Endothelial cell of umbilical vein (primary cell): ENCODE measurements around the gene TTC3. TPM values are rescaled to one million over a fixed set of nuclear protein-coding genes. Genes with fewer than 3 reads are reported as not detected.
"Not testable (repeated sequence)": the region's sequence is repeated elsewhere in the genome, so short reads cannot be mapped to it uniquely, and the experiment has no call there.

ENCODE experiments used
- BruUV-seq: library from RNA; stranded (reverse); fragments of 400-500 nt; replicated peaks from 2 replicates; lab custom pipeline; 2021; lab: Mats Ljungman, UMichigan
- CTCF ChIA-PET: fragments of 300-600, 350-600 bp; sonication (Branson Sonifier 250); formaldehyde crosslinking; loops from one replicate; lab custom pipeline; 2021; ENCODE audit warnings: antibody characterized with exemption, inconsistent platforms; lab: Charles Lee
- POLR2A ChIA-PET: fragments of 300-600, 350-600 bp; sonication (Branson Sonifier 250); formaldehyde crosslinking; loops from one replicate; lab custom pipeline; 2021; ENCODE audit warnings: antibody characterized with exemption, inconsistent platforms; lab: Charles Lee
- DNase-seq: peaks from one replicate; pipeline ENCODE4 v3.0.0-alpha.2; 2011; ENCODE audit warnings: low read depth, low spot score
- FAIRE-seq: peaks from 2 replicates; lab custom pipeline; 2011; peaks lifted over from hg19 to GRCh38; lab: Jason Lieb, UNC
- H2AFZ ChIP-seq: 2 replicates; pipeline ENCODE4 v1.6.0; 2012; ENCODE audit warnings: low read depth, low read length, control low read depth, inconsistent platforms
- H3K27ac ChIP-seq: 2 replicates; pipeline ENCODE4 v1.5.1; 2011; ENCODE audit warnings: low read depth, mild to moderate bottlenecking, control low read depth, low read length, moderate library complexity; ENCODE audit not compliant: insufficient read depth
- H3K27me3 ChIP-seq, 2 experiments: 2 replicates each; pipeline versions ENCODE4 v1.6.0 to v1.6.1; 2011; ENCODE audit warnings: low read length in 2 of 2, mixed read lengths in 1 of 2; ENCODE audit not compliant: control insufficient read depth in 2 of 2, insufficient read depth in 2 of 2
- H3K36me3 ChIP-seq, 2 experiments: 2 replicates in 1 of 2; 3 replicates in 1 of 2; pipeline ENCODE4 v1.5.1; 2011; ENCODE audit warnings: low read length in 2 of 2, mild to moderate bottlenecking in 1 of 2, moderate library complexity in 1 of 2; ENCODE audit not compliant: control insufficient read depth in 2 of 2, insufficient read depth in 2 of 2; ENCODE audit errors: extremely low read depth in 1 of 2
- H3K4me1 ChIP-seq: 3 replicates; pipeline ENCODE4 v1.5.1; 2011; ENCODE audit warnings: mild to moderate bottlenecking, low read length; ENCODE audit not compliant: control insufficient read depth, insufficient read depth; ENCODE audit errors: extremely low read depth
- H3K4me2 ChIP-seq: 2 replicates; pipeline ENCODE4 v1.6.1; 2011; ENCODE audit warnings: low read length, control low read depth, mixed read lengths; ENCODE audit not compliant: insufficient read depth
- H3K4me3 ChIP-seq, 3 experiments: fragments of 200-600 bp in 1 of 3; sonication (generic), shearing (Covaris generic) in 1 of 3; replicated peaks in 1 of 3; 2 replicates each; pipeline ENCODE4 v1.5.1; 2011 to 2016; ENCODE audit warnings: control low read depth in 3 of 3, low read length in 3 of 3, mild to moderate bottlenecking in 2 of 3, inconsistent platforms in 1 of 3, low read depth in 1 of 3, moderate library complexity in 1 of 3; ENCODE audit not compliant: insufficient read depth in 1 of 3
- H3K79me2 ChIP-seq: 2 replicates; pipeline ENCODE4 v1.6.0; 2012; ENCODE audit warnings: low read length, inconsistent platforms; ENCODE audit not compliant: control insufficient read depth, insufficient read depth
- H3K9ac ChIP-seq: replicated peaks from 2 replicates; pipeline ENCODE3; 2011; ENCODE audit warnings: low read length, control low read depth; ENCODE audit not compliant: insufficient read depth; ENCODE audit errors: extremely low read depth
- H3K9me1 ChIP-seq: replicated peaks from 3 replicates; pipeline ENCODE4 v1.6.0; 2011; ENCODE audit warnings: mild to moderate bottlenecking, low read length; ENCODE audit not compliant: control insufficient read depth, insufficient read depth; ENCODE audit errors: extremely low read depth
- H3K9me3 ChIP-seq: replicated peaks from 2 replicates; pipeline ENCODE4 v1.5.1; 2012; ENCODE audit warnings: low read length, inconsistent platforms; ENCODE audit not compliant: control insufficient read depth, insufficient read depth
- H4K20me1 ChIP-seq: replicated peaks from 2 replicates; pipeline ENCODE3; 2011; ENCODE audit warnings: mild to moderate bottlenecking, low read length; ENCODE audit not compliant: control insufficient read depth, insufficient read depth; ENCODE audit errors: extremely low read depth
- EZH2 ChIP-seq: IDR thresholded peaks from 2 replicates; pipeline ENCODE4 v1.6.1; 2012; ENCODE audit warnings: borderline replicate concordance, low read depth, mild to moderate bottlenecking, moderate library complexity, low read length, inconsistent platforms; ENCODE audit not compliant: severe bottlenecking
- FOS ChIP-seq: IDR thresholded peaks from 2 replicates; pipeline ENCODE4 v1.6.1; 2011; ENCODE audit warnings: mild to moderate bottlenecking, low read length, moderate library complexity, borderline replicate concordance; ENCODE audit not compliant: insufficient read depth
- GATA2 ChIP-seq: IDR thresholded peaks from 2 replicates; pipeline ENCODE4 v1.7.0; 2011; ENCODE audit warnings: low read depth, mild to moderate bottlenecking, moderate library complexity, mixed read lengths, low read length; ENCODE audit not compliant: insufficient read length, insufficient read depth
- JUN ChIP-seq: IDR thresholded peaks from 2 replicates; pipeline ENCODE4 v1.6.1; 2011; ENCODE audit warnings: borderline replicate concordance, low read depth; ENCODE audit not compliant: insufficient read length, insufficient read depth
- MYC ChIP-seq: IDR thresholded peaks from one replicate; pipeline ENCODE4 v1.6.1; 2011; ENCODE audit warnings: mild to moderate bottlenecking, low read depth, low read length
- POLR2A ChIP-seq: IDR thresholded peaks from 2 replicates; pipeline ENCODE4 v1.6.1; 2012; ENCODE audit warnings: low read depth, mild to moderate bottlenecking, control low read depth, low read length
- POLR2AphosphoS5 ChIP-seq: IDR thresholded peaks from 2 replicates; pipeline ENCODE4 v1.6.1; 2012; ENCODE audit warnings: low read depth, mild to moderate bottlenecking, control low read depth, low read length, moderate library complexity; ENCODE audit not compliant: insufficient read depth
- dilution Hi-C: fragments of 300-500 bp; cut with MboI; formaldehyde crosslinking; loops from one replicate; pipeline ENCODE4 v1.15.0; 2019; ENCODE audit warnings: low sequenced_read_pairs; ENCODE audit not compliant: extremely low pct_ligation_motif_present
- intact Hi-C: fragments of 100-400 bp; cut with micrococcal nuclease; formaldehyde crosslinking; loops from one replicate; pipeline ENCODE4 v1.10.0; 2022
- polyA plus RNA-seq, 4 experiments: library from polyadenylated mRNA; depleted of rRNA in 3 of 4; stranded (reverse) in 3 of 4; unstranded in 1 of 4; fragments of >200 nt; gene quantifications; 2 replicates each; pipeline versions ENCODE4 v1.2.1 to v1.2.3, GENCODE V29; 2011 to 2012; ENCODE audit warnings: missing spikeins in 1 of 4
- total RNA-seq: library from RNA; stranded (reverse); gene quantifications from 2 replicates; pipeline ENCODE4 v1.2.3, GENCODE V29; 2021
- TF ChIP-seq, protein P1 (sequence below), 2 donors: IDR thresholded peaks; 1 replicate in 1 of 2; 2 replicates in 1 of 2; pipeline ENCODE4 v1.5.1; 2011; ENCODE audit warnings: low read length in 2 of 2, mild to moderate bottlenecking in 2 of 2, moderate library complexity in 2 of 2, control low read depth in 1 of 2, inconsistent platforms in 1 of 2, low read depth in 1 of 2; ENCODE audit not compliant: insufficient read depth in 1 of 2; ENCODE audit errors: extremely low read depth in 1 of 2
- TF ChIP-seq, protein P2 (sequence below): IDR thresholded peaks from 2 replicates; pipeline ENCODE4 v1.6.1; 2011; ENCODE audit not compliant: insufficient read depth, insufficient read length

The TTC3 gene
- total and polyA plus RNA-seq, 2 donors (not counting 3 experiments of a cell fraction or from before 2014, with no cell fraction given) = 26.2 to 113 TPM

DNA sequence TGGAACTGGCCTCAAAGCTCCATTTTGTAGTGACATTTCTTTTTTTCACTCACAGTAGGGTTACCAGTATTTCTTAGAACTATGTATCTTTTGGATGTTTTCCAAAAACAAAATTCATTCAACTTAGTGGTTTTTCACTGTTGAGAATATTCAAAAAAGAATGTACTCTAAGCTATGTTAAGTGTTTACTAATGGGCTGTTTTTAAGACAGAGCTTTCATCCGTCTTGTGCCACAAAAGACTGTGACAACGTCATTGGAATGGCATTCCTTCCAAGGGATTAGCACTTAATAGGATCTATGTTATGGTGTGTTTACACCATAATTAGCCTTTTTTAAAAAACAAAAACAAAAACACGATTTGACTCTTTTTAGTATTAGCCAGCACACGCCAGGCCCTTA lies 66.8 kb downstream of the TTC3 start:
- Histone ChIP-seq H3K9me3 (no peaks in the 10 kb centered on the region), H3K9ac (no peak overlapping the region), H3K4me3 (no peak overlapping the region), H3K27ac (no peak overlapping the region), H3K4me1 (no peaks in the 10 kb centered on the region), H3K79me2 (no peaks in the 10 kb centered on the region), H2AFZ (no peak overlapping the region), H3K27me3 (no peaks in the 10 kb centered on the region), H3K36me3 (peaks cover 15 to 16% of the 10 kb centered on the region in 2 experiments), H3K4me2 (no peak overlapping the region), H4K20me1 (no peaks in the 10 kb centered on the region), H3K9me1 (no peaks in the 10 kb centered on the region)
- FAIRE-seq (no peak), DNase-seq (no peak)
- no peak for TF ChIP-seq POLR2AphosphoS5
- no peak for TF ChIP-seq POLR2A
- TF ChIP-seq, protein P1, sequence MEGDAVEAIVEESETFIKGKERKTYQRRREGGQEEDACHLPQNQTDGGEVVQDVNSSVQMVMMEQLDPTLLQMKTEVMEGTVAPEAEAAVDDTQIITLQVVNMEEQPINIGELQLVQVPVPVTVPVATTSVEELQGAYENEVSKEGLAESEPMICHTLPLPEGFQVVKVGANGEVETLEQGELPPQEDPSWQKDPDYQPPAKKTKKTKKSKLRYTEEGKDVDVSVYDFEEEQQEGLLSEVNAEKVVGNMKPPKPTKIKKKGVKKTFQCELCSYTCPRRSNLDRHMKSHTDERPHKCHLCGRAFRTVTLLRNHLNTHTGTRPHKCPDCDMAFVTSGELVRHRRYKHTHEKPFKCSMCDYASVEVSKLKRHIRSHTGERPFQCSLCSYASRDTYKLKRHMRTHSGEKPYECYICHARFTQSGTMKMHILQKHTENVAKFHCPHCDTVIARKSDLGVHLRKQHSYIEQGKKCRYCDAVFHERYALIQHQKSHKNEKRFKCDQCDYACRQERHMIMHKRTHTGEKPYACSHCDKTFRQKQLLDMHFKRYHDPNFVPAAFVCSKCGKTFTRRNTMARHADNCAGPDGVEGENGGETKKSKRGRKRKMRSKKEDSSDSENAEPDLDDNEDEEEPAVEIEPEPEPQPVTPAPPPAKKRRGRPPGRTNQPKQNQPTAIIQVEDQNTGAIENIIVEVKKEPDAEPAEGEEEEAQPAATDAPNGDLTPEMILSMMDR (IDR thresholded peaks at IDR 0.05; ENCODE audit: extremely low read depth in 1 of 2, insufficient read depth in 1 of 2, low read depth in 1 of 2, low read length in 2 of 2) = no peak
- no peak for TF ChIP-seq GATA2
- TF ChIP-seq FOS = no peak
- no peak for TF ChIP-seq MYC
- TF ChIP-seq, protein P2, sequence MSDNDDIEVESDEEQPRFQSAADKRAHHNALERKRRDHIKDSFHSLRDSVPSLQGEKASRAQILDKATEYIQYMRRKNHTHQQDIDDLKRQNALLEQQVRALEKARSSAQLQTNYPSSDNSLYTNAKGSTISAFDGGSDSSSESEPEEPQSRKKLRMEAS = no peak
- TF ChIP-seq EZH2 = no peak
- no peak for TF ChIP-seq JUN
- dilution Hi-C loops (no loop called here), intact Hi-C loops (no loop called here)
- CTCF ChIA-PET = interaction anchor here (1.1 kb wide), 2 partner anchors 16 to 535 kb away, joined by 3 read pairs; no protein-coding TSS in a partner anchor
- POLR2A ChIA-PET = interaction anchor here (0.6 kb wide), 1 partner anchor 64 kb away, joined by 3 read pairs; no protein-coding TSS in a partner anchor
- no TSS peak for BruUV-seq

- peaks cover 12 to 16% of the 10 kb centered on the region in 2 experiments for H3K36me3 ChIP-seq
Measured at GRCh38 chr21:37143392-37143791, 70.3 kb downstream of the TTC3 start.

More at GRCh38 chr21:37143392-37143791, 70.3 kb downstream of the TTC3 start:
- CTCF ChIA-PET, H3K27me3 ChIP-seq, H3K79me2 ChIP-seq, H3K4me3 ChIP-seq, H2AFZ ChIP-seq, dilution Hi-C loops, H3K9me3 ChIP-seq, H3K4me2 ChIP-seq, DNase-seq, H3K9me1 ChIP-seq, H3K27ac ChIP-seq, intact Hi-C loops, FAIRE-seq, H3K4me1 ChIP-seq, H3K9ac ChIP-seq, H4K20me1 ChIP-seq, POLR2A ChIA-PET, BruUV-seq: not testable (repeated sequence)
